GM12892 (cell line): ENCODE results near the gene PRDM16.

Source experiments
- DNase-seq: peaks from one replicate; pipeline ENCODE4 v3.0.0; 2011; ENCODE audit not compliant: insufficient read length
- FAIRE-seq: peaks from 2 replicates; lab custom pipeline; 2011; peaks lifted over from hg19 to GRCh38; lab: Jason Lieb, UNC
- POLR2A ChIP-seq: IDR thresholded peaks from 2 replicates; pipeline ENCODE4 v1.6.1; 2011; ENCODE audit warnings: low read depth, low read length, control low read depth
- POLR2AphosphoS5 ChIP-seq: IDR thresholded peaks from 2 replicates; pipeline ENCODE4 v1.6.1; 2011; ENCODE audit warnings: low read depth, low read length, control low read depth
- TAF1 ChIP-seq: IDR thresholded peaks from 2 replicates; pipeline ENCODE4 v1.6.1; 2011; ENCODE audit warnings: low read depth, mild to moderate bottlenecking, control low read depth, low read length, borderline replicate concordance

PRDM16 gene

DNA sequence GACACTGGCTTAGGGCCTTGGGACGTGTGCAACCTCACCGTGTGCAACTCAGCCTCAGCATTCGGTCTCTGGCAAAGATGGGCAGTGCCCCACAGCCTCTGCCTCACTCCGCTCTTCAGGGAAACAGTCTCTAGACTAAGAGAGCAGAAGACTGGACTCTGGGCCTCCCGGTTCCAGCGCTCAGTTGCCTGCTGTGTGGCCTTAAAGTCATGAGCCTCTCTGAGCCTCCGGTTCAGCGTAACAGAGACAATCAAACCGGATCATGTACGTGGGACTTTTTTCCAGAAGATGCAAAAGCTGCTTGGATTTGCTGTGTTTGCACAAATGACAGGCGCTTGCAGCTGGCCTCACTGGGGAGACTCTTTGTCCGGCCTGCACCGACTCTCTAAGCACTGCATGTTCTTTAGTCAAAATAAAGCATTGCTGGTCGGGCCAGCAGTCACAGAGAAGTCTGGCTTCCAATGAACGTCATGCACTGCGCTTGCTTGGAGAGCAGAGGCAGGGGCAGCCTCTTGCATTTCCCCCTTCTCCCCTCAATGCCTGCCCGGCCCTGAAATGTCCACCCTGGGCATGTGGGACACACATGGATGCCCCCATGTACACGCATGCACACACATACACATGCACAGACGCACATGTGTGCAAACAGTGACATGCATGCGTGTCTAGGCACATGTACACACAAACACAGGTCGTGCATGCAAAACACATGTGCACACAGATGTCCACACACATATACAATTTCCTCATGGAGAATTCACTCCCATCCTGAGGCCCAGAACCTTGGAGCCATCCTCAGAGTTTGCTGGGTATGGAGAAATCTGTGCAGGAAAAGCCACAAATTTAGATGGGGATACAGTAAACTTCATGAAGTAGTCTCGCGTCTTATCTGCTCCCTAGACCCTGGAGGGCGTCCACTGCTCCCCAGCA, 152.4 kb downstream of the PRDM16 start:
- FAIRE-seq: no peak
- DNase-seq: no peak
- no peak for TF ChIP-seq TAF1
- TF ChIP-seq POLR2A: no peak
- TF ChIP-seq POLR2AphosphoS5: no peak

DNA sequence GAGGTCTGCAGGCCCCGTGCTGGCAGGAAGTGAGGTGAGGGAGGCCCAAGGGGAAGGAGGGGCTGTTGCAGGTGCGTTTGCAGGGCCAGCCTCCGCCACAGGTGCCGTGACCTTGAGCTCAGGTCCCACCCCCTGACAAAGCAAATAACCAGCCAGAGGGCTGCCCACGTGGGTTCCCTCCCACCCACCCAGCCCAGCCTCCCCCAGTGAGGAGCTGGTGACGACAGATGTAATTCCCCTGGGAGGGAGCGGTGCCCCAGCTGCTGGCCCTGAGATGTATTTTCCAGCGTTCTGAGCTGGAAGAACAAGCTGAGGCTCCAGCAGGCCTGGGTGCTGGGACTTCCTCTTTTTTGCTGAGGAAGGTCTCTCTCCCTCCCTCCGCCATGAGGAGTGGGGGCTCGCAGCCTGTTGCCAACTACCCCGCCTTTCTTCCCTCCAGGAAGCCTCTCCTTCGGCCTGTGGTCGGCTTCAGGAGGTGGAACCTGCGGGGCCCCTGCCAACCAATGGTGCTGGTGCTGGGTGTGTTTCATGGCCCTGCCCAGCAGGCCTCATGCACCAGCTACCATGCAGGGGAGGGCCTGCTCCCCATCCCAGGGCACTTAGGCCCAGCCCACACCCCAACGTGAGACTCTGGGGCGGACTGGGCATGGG, 153.2 kb downstream of the PRDM16 start:
- no peak for TF ChIP-seq POLR2A
- TF ChIP-seq TAF1: no peak
- no peak for TF ChIP-seq POLR2AphosphoS5
- FAIRE-seq (no peak), DNase-seq (no peak)

DNA sequence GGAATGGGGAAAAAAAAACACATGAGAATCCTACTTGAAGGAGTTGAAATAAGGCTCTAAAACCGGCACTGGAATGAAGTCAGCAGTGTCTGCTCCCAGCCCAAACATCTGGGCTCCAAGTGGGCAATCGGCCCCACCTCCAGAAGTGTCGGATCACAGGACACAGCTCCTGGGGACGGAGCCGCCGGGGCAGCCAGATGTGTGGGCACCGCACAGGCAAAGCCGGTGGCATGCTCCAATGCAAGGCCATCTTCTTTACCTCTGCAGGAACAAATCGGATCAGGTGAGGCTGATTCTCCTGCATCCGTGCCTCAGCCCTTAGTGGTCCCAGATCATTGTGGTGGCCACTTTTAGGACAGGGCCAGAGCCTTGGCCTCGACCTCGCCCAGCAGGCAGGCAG, 156.7 kb downstream of the PRDM16 start:
- TF ChIP-seq POLR2A (no peak), POLR2AphosphoS5 (no peak), TAF1 (no peak)
- FAIRE-seq: no peak
- no peak for DNase-seq

DNA sequence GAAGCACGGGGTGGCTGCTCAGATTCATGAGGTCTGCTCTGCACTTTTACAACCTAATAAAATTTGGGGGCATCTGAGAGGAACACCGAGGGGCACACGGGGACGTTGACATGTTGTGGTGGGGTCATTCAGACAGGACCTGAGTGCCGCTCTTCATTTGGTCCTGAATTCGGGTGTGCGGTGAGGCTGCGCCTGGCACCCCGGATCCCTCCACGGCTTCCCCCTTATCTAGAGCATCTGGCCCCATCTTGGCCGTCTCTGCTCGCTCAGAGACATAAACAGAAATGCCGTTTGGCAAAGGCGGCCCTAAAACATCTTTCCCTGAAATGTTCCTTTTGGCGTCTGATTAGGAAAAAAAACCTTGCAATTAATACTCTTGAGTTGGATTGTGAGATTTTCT, 157.2 kb downstream of the PRDM16 start:
- DNase-seq: no peak
- no peak for FAIRE-seq
- no peak for TF ChIP-seq TAF1
- no peak for TF ChIP-seq POLR2A
- TF ChIP-seq POLR2AphosphoS5: no peak

DNA sequence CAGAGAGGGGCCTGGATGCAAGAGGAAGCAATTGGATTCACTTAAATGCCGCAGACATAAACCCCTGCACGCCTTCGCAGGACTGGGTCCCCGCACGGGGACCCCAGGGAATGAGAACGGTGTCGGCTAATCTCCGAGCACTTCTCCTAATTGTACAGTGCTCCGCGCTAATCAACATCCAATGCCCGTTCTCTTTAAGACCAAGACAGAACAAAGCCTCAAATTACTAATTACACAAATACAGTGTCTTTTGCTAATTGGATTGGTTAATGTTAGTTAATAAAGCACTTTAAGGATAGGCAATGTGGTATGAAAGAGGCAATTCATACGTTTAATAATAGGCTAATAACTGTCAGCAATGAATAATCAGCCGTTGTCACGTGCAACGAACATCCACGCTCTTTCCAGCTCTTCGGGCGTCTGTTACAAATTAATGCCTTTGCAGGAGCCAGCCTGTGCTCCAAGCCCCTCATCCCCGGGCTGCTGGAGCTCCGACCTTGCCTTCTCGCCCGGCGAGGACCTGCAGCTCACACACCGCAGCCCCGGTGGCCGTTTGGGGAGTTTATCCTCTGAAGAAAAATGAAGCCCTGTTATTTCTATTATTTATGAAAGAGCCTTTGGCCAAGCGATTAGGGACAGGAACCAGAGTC, 157.8 kb downstream of the PRDM16 start:
- DNase-seq (no peak), FAIRE-seq (no peak)
- TF ChIP-seq POLR2AphosphoS5 (no peak), TAF1 (no peak), POLR2A (no peak)

DNA sequence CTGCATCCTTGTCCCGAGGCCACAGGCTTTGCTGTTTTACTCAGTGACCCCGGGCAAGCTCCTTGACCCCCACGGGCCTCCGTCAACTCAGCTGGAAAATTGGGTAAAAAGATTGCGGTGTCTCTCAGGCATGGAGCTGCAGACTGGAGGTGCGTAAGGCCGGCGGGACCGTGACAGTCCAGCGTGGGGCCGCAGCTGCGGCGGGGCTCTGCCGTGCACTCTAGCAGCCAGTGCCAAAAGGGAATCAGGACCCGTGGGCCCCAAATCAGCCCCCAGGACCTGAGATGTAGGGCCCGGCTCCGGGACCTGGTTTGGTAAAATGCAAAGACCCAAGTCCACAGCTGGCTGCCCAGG, 158.3 kb downstream of the PRDM16 start:
- DNase-seq (no peak), FAIRE-seq (no peak)
- TF ChIP-seq TAF1: no peak
- TF ChIP-seq POLR2A: no peak
- no peak for TF ChIP-seq POLR2AphosphoS5

DNA sequence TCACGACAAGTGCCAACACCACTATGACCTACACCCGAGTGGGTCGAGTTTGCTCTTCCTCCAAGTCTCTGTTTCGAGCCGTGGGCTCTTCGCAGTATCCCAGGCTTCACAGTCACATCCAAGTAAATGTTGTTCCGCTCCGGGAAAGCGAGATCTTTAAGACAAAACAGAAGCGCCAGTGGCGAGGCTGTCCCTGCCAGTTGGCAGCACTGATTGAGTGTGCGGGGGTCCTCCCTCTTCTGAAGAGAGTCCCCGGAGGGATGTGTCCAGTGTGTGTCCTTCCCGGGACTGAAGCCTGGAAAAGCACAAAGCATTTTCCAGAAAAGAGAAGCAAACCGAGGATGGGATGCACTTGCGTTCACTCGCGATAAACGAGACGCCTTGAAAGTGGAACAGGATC, 158.9 kb downstream of the PRDM16 start:
- TF ChIP-seq POLR2AphosphoS5: no peak
- TF ChIP-seq POLR2A: no peak
- TF ChIP-seq TAF1: no peak
- FAIRE-seq (no peak), DNase-seq (no peak)

DNA sequence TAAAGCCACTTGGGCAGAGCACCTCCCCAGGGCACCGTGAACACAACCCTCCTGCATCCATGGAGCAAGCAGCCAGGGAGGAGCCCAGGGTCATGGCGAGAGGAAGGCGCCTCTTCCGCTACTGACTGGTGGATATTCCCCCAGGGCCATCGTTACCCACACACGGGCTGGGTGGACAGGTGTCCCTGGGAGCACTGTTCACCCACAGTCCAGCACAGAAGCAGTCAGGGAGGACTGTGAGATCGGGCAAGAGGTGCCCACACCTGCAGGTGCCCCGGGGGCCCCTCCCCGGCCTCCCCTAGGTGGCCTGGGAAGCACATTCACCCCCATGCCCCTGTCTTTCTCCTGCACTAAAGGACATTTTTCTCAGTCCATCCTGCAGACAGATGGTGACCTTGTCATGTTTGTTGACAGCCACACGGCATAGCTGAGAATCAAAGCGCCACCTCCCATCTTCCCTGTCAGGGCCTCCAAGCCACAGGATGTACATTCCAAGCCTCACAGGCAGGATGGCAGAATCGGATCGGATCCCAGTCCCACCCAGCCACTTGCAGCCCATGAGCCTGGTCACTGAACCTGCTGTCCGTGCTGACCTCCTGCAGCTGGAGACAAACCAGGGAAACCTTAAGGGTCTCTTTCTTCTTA, 160.2 kb downstream of the PRDM16 start:
- TF ChIP-seq POLR2A: no peak
- no peak for TF ChIP-seq TAF1
- TF ChIP-seq POLR2AphosphoS5: no peak
- DNase-seq: no peak
- no peak for FAIRE-seq

DNA sequence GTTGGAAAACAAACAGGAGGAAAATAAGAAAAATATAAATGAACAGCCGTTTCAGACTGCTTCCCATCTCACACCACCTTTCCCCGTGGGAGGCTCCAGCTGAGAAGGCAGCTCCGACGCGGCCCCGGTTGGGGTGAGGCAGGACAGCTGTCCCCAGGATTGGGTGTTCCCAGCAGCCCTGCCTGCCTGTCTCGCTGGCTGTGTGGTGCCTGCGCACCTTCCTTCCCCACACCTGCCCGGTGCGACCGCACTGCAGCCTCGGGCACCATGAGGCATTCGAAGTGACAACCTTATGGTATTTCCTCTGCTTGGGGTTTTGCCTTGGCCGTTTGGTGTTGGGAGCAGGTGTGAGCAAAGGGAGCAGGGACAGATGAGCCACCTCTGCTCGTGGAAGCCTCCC, 161.6 kb downstream of the PRDM16 start:
- FAIRE-seq (no peak), DNase-seq (no peak)
- TF ChIP-seq TAF1 (no peak), POLR2A (no peak), POLR2AphosphoS5 (no peak)

DNA sequence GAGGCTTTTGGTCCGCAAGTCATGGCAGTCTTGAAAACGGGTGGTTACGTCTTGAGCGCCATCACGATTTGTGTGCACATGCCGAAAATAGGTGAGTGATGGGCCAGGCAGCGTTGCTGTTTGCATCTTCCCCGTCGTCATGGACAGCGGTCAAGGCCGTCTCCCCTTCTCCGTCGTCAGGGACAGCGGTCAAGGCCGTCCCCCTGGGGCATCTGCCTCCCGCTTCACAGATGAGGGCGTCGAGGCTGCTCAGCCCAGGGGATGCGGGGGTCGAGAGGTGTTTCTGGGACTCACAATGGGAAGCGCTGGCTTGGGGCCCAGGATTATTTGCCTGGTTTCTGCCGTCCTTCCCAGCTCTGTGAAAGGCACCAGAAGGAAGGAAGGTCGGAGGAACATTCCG, 162.2 kb downstream of the PRDM16 start:
- no peak for TF ChIP-seq TAF1
- TF ChIP-seq POLR2A: no peak
- TF ChIP-seq POLR2AphosphoS5: no peak
- FAIRE-seq: no peak
- DNase-seq: no peak

DNA sequence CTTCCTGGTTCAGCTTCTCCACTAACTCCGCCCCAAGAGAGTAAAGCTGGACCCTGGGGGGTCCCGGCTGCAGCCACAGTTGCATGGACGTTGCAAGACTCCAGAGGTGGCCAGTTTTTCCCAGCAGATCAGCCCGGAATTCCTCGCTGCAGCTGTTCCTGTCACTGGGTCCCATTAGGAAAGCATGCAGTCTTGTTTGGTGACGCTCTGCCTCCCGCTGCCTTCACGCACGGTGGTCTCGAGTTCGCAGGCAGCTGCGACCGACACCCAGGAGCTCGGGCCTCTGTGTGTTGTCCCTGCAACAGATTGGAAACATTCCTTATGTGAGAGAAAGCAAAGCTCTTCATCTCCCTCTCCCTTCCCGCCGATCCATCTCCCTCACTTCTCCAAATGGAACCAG, 162.8 kb downstream of the PRDM16 start:
- DNase-seq: no peak
- FAIRE-seq: no peak
- TF ChIP-seq TAF1 (no peak), POLR2AphosphoS5 (no peak), POLR2A (no peak)
